Neural progenitor cell (in vitro differentiated cells): ENCODE data around the gene ZNF385A.

Experiments used
- EZH2 ChIP-seq: fragments of 200-600 bp; sonication (generic); IDR thresholded peaks from 2 replicates; pipeline ENCODE4 v1.6.1; 2017; ENCODE audit warnings: antibody characterized with exemption, mild to moderate bottlenecking, moderate library complexity
- EZH2phosphoT487 ChIP-seq: fragments of 200-600 bp; sonication (generic); IDR thresholded peaks from 2 replicates; pipeline ENCODE4 v1.6.1; 2017; ENCODE audit warnings: antibody characterized with exemption
- TF ChIP-seq, protein P1 (sequence below): fragments of 200-600 bp; sonication (generic); IDR thresholded peaks from 2 replicates; pipeline ENCODE4 v1.5.1; 2017; ENCODE audit warnings: antibody characterized with exemption, mild to moderate bottlenecking

DNA sequence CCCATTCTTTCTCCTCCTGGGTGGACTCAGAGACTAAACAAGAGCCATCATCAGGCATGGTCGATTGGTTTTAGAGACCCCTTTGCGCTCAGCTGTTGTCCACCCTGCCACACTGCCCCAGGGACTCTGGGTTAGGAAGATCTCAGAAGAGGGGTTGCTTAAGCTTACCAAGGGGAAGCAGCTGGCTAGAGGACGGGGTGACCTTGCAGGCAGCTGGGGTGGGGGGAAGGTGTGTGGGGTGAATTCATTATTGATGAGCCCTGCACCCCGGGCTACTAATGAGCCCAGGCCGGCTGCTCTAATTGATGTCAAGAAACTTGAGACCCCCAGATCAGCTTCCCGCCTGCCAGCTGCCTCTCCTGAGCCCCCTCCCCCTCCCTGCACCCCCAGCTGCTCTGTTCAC, 8.7 kb upstream of the ZNF385A start:
- TF ChIP-seq, protein P1, sequence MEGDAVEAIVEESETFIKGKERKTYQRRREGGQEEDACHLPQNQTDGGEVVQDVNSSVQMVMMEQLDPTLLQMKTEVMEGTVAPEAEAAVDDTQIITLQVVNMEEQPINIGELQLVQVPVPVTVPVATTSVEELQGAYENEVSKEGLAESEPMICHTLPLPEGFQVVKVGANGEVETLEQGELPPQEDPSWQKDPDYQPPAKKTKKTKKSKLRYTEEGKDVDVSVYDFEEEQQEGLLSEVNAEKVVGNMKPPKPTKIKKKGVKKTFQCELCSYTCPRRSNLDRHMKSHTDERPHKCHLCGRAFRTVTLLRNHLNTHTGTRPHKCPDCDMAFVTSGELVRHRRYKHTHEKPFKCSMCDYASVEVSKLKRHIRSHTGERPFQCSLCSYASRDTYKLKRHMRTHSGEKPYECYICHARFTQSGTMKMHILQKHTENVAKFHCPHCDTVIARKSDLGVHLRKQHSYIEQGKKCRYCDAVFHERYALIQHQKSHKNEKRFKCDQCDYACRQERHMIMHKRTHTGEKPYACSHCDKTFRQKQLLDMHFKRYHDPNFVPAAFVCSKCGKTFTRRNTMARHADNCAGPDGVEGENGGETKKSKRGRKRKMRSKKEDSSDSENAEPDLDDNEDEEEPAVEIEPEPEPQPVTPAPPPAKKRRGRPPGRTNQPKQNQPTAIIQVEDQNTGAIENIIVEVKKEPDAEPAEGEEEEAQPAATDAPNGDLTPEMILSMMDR, result no peak
- no peak for TF ChIP-seq EZH2
- no peak for TF ChIP-seq EZH2phosphoT487
